GM18507 (cell line): ENCODE measurements around the gene MCRIP2.

ENCODE experiments used
- DNase-seq: peaks from one replicate; pipeline ENCODE4 v3.0.0; 2011; ENCODE audit warnings: low read depth; ENCODE audit not compliant: insufficient read length; ENCODE audit errors: extremely low spot score
- FAIRE-seq: peaks from 2 replicates; lab custom pipeline; 2011; peaks lifted over from hg19 to GRCh38; lab: Jason Lieb, UNC

The MCRIP2 gene

DNA sequence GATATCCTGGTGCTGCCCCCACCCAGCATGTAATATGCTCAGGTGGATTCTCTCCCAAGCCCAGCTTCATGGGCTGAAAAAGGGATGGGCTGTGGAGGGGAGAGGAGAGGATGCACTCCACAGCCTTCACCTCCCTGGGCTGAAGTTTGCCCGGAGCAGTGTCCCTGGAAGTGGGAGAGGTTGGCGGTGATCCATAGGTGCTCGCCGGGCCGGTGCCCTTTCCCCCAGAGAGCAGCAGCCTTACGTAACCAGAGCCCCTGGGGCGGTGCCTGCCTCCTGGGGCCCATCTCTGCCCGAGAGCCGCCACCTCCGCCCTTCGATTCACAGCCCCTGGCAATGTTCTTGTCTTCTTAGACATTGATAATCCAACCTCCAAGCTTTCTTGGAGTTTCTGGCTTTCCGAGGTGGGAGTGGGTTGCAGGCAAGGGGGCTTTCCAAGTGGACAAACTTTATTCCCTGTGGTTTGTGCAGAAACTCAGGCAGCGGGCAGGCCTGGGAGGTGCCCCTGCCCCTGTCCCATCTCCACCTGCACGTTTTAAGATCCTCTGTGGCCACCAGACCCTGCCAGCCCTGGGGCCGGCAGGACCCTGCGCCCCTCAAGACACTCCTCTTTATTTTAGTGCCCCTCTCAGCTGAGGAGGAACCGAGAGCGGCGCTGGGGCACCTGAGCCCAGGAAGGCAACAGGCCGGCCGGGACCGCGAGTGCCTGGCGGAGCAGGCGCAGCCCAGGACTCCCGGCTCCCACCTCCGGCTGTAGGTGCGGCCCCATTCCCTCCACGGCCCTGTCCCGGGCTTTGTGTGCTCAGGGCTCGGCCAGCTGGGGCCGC lies 4.4 kb downstream of the MCRIP2 start:
- no peak for FAIRE-seq
- DNase-seq, result no peak

DNA sequence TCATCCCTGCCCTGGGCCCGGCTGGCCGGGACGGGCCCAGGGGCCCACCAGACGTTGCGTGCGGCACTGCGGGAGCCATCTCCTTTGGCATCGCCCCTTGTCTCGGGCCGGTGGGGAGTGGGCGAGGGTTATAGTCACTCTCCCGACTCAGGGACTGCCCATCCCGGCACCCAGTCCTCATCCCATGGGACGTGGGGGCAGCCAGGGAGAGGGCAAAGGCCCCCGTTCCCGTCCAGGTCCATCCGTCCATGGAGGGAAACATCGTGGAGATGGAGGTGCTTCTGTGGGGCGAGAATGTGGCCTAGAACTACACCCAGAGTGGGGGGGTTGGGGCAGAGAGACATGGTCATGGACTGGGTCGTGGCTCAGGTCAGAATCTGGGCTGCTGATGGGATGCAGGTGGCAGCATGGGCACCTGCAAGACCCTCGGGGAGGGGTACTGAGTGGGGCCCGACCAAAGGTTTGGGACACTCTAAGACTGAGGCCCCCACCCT lies 5.1 kb downstream of the MCRIP2 start:
- DNase-seq (no peak), FAIRE-seq (no peak)

DNA sequence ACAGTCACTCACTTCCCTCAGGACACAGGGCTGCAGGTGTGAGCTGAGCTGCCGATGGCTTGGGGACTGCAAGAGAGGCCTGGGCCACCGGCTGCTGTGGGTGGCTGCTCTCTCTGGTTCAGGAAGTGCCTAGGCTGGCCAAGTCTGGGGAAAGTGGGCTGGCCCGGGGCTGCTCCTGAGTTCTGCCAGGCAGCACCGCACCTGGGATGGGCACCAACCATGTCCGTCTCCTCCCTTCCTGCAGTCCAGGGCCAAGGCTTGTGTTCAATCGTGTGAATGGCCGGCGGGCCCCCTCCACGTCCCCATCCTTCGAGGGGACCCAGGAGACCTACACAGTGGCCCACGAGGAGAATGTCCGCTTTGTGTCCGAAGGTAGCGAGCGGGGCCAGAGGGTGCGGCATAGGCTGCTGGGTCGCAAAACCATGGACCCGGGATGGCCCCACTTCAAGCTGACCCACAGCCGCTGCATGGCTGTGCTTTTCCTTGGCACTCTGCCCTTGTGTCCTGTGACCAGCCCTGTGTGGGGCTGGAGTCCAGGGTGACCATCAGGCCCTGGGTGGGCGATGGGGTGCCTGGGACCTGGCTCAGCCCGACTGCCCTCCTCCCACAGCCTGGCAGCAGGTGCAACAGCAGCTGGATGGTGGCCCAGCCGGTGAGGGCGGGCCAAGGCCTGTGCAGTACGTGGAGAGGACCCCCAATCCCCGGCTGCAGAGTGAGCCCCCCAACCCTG lies 5.7 kb downstream of the MCRIP2 start:
- FAIRE-seq, result no peak

DNA sequence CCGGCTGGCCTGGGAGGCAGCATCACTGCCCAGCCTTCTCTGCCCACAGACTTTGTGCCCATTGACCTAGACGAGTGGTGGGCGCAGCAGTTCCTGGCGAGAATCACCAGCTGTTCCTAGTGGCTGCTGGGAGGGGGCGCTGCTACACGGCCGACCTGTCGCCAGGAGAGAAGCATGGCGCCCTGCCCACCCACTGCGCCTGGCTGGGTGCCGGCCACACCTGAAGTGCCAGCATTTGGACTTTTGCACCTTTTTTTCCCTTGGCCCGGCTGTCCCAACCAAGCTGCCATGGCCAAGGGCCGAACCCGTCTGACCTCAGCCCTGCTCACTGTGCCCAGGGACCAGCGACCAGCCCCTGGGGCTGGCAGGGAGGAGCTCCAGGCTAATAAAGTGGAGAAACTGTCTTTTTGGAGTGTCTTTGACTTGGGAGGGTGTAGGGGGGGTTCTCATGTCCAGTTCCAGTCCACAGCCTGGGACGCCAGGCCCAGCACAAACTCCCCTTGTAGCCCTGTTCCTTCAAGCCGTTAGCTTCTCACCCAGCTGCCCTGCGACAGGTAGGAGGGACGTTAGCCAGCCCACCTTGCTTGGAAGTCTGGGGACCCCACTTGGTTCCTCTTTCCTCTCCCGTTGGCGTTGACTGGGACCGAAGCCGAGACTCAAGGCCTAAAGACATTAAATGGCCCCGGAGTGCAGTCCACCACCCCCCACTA lies 6.6 kb downstream of the MCRIP2 start:
- DNase-seq (peak; percentile 57), FAIRE-seq (peak; percentile 71)

More for the DNA sequence above, 5.7 kb downstream of the MCRIP2 start:
- no peak for DNase-seq

DNA sequence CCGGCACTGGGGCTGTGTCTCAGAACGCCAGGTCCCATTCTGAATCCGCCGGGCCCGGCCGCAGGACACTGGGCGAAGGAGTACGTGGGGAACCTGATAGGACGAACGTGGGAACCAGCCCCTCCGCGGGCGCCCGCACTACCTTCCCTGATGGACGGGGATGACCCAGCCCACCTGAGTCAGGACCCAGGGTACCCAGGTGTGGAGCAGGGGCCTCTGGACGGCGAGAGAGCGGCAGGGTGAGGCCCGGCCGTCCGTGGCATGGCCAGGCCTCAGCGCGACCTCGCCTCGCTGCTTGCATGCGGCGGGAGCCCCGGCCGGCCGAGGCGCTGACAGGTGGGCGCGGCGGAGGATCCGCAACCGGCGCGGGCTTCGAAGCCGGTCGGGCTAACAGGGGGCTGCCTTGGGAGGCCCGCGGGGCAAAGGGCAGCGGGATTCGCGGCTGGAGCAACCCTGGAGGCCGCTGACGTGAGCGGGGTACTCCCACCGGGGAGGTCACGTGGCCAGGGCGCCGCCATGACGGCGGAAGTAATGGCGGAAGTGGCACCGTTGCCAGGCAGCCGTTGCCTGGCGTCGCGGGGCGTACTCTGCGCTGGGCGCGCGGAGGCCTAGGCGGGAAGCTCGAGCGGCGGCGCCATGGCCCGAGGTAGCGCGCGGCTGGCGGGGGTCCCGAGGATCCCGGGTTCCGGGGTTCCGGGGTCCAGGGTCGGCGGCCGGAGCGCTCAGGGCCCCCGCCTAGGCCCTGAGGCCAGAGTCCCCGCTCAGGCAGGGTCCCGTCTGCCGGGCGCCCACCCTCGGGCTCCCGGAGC lies 7.4 kb downstream of the MCRIP2 start, which contains the start of gene WDR90:
TSS of gene WDR90 (plus strand) at position 585 of the 809 bp plus-strand sequence. CDS start at position 637, 52 bp downstream.
- DNase-seq (peak; percentile 98), FAIRE-seq (peak; percentile 94)

DNA sequence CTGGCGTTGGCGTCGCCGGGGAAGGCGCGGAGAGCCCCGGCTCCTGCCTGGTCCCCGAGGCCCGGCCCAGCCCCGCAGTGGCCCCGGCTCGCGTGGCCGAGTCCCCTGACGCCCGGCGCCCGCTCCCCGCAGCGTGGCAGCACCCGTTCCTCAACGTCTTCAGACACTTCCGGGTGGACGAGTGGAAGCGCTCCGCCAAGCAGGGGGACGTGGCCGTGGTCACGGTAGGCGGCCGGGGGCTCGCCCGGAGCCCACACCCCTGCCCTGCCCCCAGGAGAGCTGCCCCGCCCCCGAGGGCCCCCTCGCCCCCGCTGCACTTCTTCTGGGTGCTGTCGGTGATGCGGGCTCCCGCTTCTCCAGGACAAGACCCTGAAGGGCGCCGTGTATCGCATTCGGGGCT lies 8.0 kb downstream of the MCRIP2 start:
- FAIRE-seq (no peak), DNase-seq (no peak)

DNA sequence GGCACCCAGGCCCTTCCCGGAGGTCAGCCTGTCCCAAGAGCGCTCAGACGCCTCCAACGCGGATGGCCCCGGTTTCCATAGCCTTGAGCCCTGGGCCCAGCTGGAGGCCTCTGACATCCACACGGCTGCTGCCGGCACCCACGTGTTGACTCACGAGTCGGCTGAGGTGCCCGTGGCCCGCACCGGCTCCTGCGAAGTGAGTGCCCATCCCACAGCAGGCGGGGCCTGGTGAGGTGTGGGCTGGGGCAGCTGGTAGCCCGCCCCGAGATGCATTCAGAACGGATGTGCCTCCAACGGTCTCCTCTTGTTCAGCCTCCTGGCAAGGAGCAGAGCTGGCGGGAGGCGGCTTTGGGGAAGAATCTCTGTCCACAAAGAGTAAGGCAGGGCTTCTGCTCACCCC lies 10.2 kb downstream of the MCRIP2 start:
- DNase-seq (no peak), FAIRE-seq (no peak)

DNA sequence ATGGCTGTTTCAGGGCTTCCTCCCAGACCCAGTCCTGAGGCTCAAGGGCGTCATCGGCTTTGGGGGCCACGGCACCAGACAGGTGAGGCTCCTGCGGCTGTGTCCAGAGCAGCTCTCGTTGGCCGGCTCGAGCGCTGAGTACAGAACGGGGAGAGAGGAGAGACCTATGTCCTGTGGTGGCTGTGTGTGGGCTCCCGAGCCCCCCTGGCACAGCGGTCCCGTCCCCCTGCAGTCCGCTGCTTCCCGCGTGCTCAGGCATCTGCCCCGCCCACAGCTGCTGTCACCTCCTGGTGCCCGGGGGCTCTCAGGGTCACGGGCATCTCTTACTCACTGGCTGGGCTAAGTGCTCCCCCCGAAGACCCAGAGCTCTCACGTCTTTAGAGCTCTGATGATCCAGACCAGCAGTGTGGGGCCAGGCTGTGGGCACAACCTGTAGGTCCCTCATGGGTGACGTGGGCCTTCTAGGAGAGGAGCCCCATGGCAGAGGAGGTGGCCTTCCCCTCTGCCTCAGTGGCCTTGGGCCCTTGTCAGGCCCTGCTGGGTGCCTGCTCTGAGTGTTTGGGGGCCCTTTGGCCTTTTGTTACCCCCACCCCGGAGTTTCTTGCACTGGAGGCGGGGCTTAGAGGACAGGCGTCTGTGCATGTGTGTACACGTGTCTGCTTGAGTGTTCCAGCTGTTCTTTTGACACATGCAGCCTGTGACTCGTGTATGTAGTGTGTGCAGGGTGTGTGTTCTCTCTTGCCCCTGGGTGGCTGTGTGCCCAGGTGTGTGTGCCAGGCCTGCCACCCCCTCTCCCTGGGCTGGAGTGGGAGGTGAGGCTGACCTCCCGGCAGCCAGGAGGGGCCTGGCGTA lies 11.1 kb downstream of the MCRIP2 start:
- no peak for FAIRE-seq

DNA sequence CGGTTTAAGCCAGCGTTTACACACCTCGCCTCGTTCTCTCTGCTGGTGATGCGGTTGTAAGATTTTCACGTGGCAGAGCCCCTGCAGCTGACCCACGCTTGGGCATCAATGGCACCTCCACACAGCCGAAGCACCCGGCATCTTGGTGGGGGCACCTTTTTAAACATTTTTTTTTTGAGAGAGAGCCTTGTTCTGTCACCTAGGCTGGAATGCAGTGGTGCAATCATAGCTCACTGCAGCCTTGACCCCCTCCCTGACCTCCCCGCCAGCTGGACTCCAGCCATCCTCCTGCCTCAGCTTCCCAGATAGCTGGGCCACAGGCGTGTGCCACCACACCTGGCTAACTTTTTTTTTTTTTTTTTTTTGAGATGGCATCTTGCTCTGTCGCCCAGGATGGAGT lies 12.4 kb downstream of the MCRIP2 start:
- FAIRE-seq (no peak), DNase-seq (no peak)

More for the DNA sequence above, 11.1 kb downstream of the MCRIP2 start:
- DNase-seq, result no peak

DNA sequence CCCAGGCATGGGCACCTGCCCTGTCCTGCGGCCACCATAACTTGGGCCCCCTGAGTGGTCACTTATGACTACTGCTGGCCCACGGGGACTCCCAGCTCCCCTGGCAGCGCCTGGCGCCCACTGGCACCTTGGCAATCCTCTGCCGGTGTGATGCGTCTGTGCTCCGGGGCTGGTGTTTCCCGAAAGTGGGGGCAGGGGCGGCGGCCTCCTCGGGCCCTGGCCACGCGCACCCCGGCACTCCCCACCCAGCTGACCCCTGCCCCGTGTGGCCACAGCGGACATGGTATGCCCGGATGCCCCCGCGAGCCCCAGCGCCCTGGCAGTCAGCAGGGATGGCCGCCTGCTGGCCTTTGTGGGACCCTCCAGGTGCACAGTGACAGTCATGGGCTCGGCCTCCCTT lies 15.9 kb downstream of the MCRIP2 start:
- FAIRE-seq (no peak), DNase-seq (no peak)

DNA sequence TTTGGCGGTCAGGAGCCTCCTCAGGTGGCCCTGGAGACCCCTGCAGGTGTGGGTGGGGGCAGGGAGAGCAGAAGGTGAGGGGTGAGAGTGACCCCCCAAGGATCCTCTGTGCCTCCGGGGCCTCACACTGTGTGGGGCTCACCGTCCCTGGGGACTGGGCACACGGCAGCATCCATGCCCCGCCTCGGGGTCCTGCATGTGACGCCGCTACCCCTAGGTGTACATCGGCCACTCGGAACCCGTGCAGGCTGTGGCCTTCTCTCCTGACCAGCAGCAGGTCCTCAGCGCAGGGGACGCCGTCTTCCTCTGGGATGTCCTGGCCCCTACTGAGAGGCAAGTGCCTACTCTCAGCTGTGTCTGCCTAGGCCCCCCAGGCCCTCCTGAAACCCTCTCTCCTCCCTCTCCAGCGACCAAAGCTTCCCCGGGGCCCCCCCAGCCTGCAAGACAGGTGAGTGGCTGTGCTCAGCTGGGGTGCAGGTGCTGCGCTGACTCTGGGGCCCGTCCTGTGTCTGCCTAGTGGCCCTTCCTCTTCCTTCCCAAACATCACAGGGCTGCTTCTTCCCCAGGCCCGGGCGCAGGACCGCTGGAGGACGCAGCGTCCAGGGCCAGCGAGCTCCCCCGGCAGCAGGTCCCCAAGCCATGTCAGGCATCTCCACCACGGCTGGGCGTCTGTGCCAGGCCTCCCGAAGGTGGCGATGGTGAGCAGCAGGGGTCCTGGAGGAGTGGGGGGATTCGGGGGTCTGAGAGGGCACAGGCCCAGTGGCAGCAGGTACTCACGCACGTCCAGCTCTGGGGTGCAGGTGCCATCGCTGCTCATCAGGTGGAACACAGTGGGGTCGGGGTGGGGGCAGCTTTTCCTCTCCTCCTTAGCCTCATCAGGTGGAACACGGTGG lies 17.3 kb downstream of the MCRIP2 start:
- DNase-seq (no peak), FAIRE-seq (no peak)

DNA sequence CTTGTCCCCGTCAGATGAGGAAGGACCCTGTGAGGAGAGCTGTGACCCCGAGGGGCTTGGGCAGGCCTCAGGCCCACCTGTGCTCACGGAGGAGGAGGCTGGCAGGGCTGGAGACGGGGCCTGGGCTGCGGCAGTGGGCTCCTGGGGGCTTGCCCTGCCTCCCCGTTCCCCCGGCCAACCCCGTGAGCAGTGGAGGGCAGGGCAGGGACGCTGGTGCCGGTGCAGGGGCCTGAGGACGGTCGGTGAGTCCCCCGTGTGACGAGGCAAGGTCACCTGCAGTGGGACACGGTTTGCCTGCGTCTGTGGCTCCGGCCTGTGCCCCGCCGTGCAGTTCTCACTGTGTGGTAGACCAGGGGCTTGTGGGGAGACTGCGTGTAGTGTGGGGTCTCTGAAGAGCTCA lies 18.0 kb downstream of the MCRIP2 start:
- FAIRE-seq (no peak), DNase-seq (no peak)

DNA sequence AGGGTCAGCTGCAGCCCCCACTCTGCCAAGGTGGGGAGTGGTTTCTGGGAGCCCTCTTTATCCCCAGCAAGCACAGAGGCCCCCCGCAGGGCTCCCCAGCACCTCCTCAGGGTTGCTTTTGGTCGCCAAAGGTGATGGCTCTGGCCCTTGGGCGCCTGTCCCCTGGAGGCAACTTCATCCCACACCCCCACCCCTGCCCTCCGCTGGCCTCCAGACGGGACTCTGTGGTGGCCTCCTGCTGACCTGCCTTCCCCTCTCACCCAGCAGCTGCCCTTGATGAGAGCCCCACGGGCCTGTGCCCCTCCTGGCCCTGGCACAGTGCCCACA lies 18.5 kb downstream of the MCRIP2 start:
- FAIRE-seq (no peak), DNase-seq (no peak)

DNA sequence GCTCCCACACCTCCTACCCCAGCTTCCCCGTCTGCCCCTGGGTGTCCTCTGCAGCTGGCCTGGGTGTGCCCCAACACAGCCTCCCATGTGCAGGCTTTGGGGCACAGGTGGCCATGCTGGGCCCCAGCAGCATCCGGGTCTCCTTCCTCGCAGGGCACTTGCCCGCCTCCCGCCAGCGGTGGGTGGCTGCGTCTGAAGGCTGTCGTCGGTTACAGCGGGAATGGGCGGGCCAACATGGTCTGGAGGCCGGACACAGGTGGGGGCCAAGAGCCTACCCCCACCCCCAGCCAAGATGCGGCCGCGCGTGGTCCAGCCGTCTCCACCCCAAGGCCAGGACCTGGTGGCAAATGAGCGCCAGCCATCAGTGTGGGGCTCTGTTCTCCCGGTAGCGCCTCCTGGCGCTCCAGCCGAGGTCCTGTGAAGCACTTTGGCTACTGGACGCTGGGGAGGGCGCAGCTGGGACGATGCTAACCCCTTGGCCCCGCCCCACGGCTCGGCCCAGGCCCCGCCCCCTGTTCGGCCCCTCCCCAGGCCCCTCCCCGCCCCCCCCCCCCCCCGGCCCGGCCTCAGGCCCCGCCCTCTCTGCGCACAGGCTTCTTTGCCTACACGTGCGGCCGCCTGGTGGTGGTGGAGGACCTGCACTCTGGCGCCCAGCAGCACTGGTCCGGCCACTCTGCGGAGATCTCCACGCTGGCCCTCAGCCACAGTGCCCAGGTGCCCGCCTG lies 19.0 kb downstream of the MCRIP2 start:
- peak; percentile 66 for FAIRE-seq
- peak; percentile 88 for DNase-seq

DNA sequence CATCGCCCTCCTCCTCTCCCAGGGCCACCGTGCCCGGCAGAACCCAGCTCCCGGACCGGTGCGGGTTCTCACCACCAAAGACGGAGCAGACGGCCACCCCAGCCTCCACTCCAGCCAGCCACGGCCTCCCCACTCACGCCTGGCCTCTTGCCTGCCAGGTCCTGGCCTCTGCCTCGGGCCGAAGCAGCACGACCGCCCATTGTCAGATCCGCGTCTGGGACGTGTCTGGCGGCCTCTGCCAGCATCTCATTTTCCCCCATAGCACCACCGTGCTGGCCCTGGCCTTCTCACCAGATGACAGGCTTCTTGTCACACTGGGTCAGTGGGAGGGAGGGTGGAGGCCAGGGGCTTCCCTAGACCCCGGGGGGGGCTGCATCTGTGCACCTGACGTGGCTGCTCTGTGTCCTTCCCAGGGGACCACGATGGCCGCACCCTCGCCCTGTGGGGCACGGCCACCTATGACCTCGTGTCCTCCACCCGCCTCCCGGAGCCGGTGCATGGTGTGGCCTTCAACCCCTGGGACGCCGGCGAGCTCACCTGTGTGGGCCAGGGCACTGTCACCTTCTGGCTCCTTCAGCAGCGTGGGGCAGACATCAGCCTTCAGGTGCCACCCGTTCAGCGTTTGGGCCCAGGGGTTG lies 19.7 kb downstream of the MCRIP2 start:
- no peak for DNase-seq
- no peak for FAIRE-seq

DNA sequence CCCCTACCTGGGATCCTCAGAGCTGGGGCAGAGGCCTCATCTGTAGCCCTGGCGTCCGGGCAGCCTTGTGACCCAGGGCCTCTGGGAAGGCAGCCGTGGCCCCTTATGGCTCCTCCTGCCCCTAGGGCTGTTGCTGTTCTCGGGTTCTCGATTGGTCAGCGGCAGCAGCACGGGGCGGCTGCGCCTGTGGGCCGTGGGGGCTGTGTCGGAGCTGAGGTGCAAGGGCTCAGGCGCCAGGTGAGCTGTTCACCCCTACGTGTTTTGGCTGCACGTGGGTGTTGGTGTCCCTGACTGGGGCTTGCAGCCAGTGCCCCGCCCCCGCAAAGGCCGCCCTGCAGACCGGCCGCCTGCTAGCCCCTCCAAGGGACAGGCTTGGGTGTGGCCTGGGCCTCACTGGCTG lies 20.5 kb downstream of the MCRIP2 start:
- DNase-seq (no peak), FAIRE-seq (no peak)

DNA sequence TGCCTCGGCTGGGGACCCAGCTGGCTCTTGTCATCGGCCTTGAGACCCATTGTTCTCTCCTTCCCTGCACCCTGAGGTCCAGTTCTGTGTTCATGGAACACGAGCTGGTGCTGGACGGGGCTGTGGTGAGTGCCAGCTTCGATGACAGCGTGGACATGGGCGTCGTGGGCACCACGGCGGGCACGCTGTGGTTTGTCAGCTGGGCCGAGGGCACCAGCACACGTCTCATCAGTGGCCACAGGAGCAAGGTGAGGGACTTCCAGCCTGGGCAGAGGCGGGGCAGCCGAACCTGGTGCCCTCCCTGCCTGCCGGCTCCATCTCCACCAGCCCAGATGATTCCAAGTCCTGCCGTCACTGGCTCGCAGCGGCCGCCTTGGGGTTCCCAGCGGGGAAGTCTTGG lies 21.0 kb downstream of the MCRIP2 start:
- DNase-seq (no peak), FAIRE-seq (no peak)
